GM13976 (cell line): Measurements from ENCODE around the gene MEN1.

Experiments used
- DNase-seq: peaks from one replicate; pipeline ENCODE4 v3.0.0; 2012; ENCODE audit warnings: low spot score
- in situ Hi-C: fragments of 300-500 bp; cut with MboI; formaldehyde crosslinking; loops from one replicate; pipeline ENCODE4 v1.12.0; 2022; ENCODE audit warnings: low sequenced_read_pairs, mixed read lengths, inconsistent platforms; ENCODE audit not compliant: unreplicated experiment
- TF ChIP-seq, protein P1 (sequence below): IDR thresholded peaks from 2 replicates; pipeline ENCODE4 v1.5.1; 2012; ENCODE audit warnings: borderline replicate concordance, mild to moderate bottlenecking; ENCODE audit not compliant: insufficient read depth; ENCODE audit errors: extremely low read depth, missing control alignments, control extremely low read depth

Gene MEN1

DNA sequence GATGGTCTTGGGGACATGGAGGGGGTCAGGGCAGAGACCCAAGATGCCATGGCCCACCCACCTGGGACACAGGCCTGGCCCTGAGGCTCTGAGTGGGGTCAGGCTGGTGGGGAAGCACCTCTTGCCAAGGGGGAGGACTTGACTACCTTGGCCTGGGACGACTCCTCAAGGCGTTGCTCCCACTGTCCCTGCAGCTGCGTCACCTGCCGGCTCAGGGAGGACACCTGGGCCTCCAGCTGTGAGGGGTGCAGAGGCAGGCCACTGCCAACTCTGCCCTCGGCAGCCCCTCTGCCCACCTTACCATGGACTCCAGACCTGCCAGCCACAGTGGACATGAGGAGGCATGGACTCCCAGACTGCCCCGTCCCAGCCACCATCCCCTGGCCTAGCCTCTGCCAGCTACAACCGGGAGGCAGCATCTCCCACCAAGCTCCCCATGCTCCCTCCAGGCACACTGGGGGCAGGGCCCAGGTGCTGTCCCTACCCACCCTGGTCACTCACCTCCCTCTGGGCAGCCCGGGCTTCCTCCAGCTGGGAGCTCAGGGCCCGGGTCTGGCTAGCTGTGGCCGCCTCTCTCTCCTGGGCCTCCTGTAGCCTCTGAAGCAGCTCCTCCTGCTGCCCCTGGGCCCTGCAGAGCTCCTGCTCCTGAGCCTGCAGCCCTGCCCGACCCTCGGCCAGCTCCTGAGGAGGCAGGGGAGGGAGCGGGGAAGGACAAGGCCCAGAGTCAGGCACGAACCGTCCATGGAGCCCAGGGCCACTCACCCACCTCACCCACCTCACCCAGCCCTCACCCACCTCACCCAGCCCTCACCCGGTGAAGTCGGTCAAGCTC lies 25.5 kb upstream of the MEN1 start:
- in situ Hi-C loops, result no loop called here
- DNase-seq, result no peak
- TF ChIP-seq, protein P1, sequence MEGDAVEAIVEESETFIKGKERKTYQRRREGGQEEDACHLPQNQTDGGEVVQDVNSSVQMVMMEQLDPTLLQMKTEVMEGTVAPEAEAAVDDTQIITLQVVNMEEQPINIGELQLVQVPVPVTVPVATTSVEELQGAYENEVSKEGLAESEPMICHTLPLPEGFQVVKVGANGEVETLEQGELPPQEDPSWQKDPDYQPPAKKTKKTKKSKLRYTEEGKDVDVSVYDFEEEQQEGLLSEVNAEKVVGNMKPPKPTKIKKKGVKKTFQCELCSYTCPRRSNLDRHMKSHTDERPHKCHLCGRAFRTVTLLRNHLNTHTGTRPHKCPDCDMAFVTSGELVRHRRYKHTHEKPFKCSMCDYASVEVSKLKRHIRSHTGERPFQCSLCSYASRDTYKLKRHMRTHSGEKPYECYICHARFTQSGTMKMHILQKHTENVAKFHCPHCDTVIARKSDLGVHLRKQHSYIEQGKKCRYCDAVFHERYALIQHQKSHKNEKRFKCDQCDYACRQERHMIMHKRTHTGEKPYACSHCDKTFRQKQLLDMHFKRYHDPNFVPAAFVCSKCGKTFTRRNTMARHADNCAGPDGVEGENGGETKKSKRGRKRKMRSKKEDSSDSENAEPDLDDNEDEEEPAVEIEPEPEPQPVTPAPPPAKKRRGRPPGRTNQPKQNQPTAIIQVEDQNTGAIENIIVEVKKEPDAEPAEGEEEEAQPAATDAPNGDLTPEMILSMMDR, result no peak

DNA sequence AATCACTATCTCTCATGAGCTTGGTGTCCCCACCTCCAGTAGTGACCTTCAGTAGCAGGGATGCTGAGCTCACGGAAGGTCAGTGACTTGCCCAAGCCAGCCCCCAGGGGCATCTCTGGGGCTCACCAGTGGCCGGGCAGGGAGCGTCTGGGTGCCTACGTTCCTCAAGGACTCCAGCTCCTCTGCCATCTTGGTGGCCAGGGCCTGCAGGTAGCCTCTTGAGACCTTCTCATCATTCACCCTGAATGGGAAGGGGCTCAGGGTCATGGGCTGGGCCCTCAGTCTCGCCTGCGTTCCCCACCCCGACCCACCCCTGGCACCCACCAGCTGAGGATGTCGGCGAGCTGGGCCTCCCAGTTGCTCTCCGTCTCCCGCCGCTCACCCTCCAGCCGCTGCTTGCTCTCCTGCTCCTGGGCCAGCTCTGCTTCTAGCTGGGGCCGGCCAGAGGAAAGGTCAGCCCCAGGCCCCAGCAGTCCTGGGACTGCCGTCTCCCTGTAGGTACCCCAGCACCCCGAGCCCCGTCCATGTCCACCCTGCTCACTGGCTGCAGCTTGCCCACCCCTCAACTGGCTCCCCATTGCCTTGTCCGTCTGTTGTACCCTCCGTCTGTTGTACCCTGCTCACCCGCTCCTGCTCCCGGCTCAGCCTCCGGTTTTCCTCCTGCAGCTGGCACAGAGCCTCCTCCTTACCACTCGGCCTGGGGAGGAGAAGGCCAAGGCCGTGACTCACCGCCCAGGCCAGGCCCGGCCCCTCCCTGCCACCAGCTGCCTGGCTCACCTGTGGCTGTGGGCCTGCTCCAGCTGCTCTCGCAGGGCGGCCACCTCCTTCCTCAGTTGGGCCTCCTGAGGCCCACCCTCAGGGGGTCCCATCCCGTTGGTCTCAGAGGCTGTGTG lies 24.6 kb upstream of the MEN1 start:
- in situ Hi-C loops, result no loop called here
- DNase-seq, result no peak
- TF ChIP-seq, protein P1, result no peak

DNA sequence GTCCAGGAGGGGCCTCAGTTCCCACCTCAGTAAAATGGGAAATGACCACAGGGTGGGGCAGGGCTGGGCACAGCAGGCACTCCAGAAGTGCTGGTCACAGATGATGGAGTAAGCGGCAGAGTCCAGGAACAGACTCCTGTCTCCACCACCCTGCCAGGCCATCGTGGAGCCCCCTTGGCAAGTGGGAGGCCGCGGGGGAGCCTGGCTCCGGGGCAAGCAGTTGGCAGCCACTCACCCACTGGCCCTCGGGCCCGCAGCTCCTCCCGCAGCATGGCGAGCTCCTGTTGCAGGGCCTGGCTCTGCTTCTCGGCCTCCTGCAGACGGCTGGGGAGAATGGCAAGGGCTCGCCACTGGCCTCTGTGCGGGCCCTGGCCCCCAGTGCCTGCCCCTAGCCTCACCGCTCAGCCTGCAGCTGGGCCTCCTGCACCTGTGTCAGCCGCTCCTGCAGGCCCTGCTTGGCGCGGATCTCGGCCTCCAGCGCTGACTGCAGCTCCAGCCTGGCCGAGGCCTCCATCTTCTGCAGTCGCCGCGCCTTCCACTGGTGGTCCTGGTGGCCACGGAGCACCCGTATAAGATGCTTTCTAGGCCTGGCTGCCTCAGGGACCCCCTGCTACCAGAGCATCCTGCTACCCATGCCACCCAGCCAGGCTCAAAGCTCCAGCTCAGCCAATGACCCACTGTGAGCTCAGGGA lies 23.8 kb upstream of the MEN1 start:
- in situ Hi-C loops, result no loop called here
- no peak for DNase-seq
- TF ChIP-seq, protein P1, result no peak

DNA sequence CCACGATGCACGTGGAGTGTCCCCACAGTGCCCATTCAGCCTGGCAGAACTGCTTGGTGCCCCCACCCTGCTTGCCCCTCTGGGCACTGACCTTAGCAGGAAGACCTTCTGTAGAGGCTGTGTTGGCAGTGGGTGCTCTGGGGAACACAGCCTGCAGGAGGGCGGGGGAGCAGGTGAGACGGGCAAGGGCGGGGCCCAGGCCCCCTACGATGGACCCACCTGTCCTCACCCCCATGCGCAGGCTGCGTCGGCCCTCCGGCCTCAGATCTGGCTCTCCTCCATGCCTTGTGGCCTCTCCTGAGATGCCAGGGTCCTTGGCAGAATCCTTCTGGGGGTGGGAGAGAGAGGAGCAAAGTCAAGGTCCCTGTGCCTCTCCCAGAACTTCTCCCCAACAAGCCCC lies 23.2 kb upstream of the MEN1 start:
- DNase-seq, result no peak
- TF ChIP-seq, protein P1, result no peak
- in situ Hi-C loops, result no loop called here

DNA sequence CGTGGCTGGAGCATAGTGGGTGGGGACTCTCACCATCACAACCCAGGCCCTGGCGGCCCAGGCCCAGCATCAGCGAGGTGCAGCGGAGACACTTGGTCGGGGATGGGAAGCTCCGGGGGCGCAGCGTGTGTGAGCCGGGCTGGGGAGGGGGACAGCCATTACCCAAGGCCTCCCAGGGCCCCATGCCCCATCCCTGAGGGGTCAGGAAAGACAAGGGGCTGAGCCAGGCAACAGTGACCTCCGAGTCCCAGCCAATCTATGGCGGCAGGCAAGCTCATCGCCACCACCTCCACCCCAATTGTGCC lies 22.8 kb upstream of the MEN1 start:
- TF ChIP-seq, protein P1, result no peak
- in situ Hi-C loops, result no loop called here
- no peak for DNase-seq

DNA sequence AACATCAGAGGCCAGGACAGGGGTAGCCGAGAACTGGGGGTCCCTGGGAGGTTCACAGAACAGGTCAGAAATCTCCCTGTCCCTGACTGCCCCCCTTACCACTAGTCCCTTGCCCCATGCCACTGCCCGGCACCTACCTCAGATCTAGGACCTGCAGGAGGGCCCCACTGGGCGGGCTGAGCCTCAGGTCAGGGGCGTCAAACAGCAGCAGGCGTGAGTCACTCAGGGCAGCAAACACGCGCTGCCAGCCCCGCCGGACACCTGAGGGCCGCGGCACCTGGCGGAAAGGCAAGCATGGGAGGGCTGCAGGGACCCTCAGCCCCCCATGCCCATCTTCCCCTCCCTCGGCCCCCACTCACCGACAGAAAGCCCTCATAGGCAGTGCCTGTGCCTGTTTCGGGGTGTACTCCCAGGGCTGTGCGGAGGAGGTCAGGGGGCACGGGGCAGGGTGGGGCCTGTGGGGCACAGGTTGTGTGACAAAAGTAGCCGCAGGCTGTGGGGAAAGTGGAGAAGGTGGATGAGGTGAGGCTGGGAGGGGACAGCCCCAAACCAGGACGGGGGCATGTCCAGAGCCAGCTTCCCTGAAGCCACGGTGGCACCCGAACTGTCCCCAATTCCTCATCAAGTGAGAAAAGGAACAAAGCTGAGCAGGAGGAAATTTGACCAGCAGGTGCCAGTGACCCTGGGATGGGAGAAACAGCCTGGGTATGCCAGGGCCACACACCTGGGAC lies 22.3 kb upstream of the MEN1 start:
- in situ Hi-C loops, result no loop called here
- no peak for DNase-seq
- TF ChIP-seq, protein P1, result no peak
